Stimulated activated CD8-positive, alpha-beta memory T cell treated with anti-CD3 and anti-CD28 coated beads, Interleukin-4, amount 100 ng/mL, for 24 hours (primary cell): ENCODE results near the gene STX2.
"Not testable (repeated sequence)": the region's sequence is repeated elsewhere in the genome, so short reads cannot be mapped to it uniquely, and the experiment has no call there.

Experiments
- DNase-seq: peaks from one replicate; pipeline ENCODE4 v3.0.0-alpha.2; 2020; ENCODE audit warnings: low read depth

STX2 gene

DNA sequence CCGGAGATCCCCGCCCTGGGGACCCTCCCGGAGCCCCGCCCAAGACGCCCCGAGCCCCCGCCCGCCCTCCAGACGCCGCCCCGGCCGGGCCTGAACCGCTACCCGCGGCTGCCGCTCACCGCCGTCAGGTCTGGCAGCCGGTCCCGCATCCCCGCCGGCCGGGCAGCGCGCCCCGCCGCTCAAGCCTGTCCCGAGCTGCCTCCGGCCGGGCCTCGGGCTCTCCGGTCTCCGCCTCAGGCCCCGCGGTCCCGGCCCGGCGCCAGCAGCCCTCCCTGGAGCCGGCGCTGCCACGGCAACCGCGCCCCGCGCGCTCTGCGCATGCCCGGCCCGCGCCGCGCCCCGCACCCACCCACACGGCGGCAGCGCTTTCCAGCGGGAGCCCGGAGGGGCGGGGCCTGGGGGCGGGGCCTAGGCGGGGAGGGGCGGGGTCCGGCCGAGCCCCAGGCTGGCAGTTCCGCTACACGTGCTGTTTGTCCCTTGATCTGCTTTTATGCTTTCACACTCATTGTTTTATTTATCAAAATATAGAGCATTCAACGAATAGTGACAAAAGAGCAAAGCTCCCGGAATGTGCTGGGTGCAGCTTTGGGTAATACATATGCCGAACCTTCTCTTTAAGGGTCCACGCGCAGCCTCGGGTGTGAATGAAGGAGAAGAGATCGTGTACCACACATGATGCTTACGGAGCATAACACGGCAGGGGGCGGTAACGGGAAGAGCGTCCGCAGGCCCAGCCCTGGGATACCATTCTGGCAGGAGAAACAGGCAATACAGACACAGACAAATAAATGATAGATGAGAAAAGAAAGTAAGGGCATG lies at the start of gene STX2:
STX2 (minus strand) TSS at position 300 of the 819 bp plus-strand sequence; CDS start at position 149, 151 bp downstream.
- DNase-seq, result peak; percentile 85

DNA sequence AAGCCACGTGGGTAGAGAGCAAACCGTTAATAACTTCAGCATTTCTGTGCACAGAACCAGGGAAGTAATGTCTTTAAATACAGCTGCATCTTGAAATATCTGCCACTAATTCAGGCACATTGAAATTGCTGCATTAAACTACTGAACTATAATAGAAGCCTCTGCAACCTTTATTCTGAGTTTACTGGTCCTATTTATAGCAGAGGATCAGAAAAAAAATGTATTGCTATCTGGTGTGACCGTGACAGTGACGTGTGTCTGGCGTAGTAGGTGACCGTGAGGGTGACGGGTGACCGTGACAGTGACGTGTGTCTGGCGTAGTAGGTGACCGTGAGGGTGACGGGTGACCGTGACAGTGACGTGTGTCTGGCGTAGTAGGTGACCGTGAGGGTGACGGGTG lies 48.1 kb upstream of the STX2 start:
- DNase-seq, result not testable (repeated sequence)

DNA sequence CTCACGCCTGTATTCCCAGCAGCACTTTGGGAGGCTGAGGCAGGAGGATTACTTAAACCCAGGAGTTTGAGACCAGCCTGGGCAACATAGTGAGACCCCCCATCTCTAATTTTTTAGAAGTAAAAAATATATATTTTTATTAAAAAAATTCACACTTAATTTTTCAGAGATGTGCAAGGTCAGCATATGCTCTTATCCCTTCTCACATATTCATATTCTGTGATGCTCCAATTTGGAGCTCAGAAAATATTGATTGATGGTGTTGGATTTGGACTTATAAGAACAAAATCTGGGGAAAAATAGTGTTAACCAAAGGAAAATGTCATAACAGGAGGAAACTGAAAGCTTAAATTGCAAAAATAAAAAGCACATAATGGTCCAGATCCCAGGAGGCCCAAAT lies 42.5 kb upstream of the STX2 start:
- DNase-seq, result no peak

DNA sequence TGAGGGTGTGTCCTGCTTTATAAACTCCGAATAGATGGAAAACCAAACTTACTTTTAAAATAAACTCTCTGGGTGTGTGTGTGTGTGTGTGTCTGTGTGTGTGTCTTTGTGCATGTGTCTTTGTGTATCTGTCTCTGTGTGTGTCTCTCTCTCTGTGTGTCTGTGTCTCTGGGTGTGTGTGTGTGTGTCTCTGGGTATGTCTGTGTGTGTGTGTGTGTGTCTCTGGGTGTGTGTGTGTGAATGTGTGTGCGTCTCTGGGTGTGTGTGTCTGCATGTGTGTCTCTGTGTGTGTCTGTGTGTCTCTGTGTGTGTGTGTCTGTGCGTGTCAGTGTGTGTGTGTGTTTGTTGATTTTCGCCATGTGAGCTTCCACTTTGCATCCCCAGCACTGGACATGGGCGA lies 42.0 kb upstream of the STX2 start:
- DNase-seq, result no peak

DNA sequence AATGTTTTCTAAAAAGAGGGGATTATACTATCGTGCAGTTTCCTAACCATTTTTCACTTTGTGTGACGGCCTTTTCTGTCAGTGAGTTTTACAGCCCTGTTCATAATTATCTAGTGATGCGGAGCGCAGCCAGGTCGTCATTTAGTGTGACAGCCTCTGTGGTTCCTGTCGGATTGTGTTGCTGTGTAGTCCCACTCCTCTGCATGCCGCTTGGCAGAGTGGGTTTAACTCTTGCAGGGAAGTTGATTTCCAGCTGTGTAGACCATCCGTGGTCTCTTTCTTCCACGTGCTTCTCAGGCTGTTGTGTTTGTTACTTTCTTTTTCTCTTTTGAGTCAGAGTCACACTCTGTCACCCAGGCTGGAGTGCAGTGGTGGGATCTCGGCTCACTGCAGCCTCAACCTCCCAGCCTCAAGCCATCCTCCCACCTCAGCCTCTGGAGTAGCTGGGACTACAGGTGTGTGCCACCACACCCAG lies 41.4 kb upstream of the STX2 start:
- no peak for DNase-seq

DNA sequence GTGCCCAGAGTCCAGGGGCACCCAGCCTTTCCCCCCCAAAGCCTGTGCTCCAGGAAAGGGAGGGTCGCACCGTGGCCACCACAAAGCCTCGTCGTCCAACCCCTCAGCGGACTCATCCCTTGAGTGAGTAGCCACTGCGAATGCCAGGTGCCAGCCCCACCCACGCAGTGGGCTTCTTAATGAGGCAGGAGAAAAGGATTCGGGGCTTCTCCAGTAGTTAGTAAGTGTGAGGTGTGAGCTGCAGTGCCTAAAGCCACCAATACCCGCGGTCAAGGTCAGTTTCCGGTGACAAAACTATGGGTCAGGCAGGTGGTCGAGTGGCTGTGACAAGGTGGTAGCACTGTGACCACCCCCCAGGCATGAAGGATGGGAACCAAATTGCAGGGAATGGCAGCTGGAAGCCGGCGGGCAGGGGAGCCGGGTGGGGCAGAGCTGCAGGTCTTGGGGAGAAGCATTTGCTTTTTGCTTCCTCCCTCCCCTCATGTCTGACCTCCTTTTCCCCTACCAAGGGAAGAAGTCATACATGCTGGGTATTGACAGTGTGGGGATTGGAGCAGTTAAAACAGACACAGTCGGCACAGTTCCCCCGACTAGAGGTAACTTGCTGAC lies 40.8 kb upstream of the STX2 start:
- DNase-seq, result no peak

DNA sequence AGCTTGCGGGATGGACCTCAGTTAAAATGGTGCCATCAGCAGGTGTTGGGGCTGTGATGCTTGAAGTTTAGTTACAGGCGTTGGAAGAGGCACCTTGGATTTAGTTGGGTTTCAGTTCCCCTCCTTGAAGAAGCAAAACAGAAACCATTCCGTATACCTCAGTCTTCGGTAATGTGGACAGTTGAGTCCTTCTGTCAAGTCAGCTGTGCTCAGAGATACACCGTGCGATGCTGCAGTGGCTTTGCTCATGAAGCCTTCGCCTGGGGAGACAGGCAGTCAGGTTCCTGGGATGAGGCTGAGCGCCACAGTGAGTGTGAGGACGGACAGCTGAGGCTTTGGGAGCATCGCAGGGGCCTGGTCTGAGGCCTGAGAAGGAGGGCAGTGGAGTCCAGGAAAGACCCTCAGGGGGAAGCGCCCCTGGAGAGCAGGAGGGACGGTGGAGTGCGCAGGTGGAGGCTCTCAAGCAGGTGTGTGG lies 40.2 kb upstream of the STX2 start:
- no peak for DNase-seq

DNA sequence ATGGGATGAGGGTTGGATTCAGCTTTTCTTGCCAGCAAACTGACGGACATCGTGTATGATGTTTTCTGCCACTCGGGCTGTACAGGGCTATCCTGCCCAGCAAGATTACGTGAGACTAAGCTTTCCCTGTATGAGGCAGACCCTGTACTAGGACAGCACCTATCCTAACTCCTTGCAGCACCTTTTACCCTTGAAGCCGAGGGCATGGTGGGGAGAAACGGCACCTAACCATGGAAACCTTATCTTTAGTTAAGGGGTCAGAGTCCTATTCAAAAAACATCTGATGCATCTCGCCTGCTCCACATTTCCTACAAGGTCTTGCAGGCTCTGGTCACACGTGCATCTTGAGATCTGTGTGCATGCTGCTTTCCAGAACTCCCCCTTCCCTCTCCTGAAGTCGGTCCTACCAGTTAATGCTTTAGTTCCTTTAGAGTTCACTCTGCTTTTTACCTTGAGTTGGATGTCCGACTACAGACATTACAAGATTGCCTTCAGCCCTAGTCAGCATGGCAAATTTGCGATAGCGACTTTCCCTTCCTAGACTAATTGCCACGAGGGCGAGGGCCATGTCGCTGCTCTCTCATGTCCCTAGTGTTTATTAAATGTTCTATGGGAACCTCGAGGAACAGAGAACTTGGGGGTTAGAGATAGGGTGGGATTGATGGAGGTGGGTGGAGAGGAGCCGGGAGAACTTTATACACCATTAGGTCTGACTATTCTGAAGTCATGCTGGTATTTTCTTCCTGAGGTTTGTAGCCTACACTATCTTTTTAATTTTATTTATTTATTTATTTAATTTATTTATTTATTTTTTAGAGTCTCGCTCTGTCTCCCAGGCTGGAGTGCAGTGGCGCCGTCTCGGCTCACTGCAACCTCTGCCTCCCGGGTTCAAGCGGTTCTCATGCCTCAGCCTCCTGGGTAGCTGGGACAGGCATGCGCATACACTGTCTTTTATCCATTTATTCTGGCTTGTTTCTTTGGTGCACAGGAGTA lies 39.4 kb upstream of the STX2 start:
- no peak for DNase-seq

DNA sequence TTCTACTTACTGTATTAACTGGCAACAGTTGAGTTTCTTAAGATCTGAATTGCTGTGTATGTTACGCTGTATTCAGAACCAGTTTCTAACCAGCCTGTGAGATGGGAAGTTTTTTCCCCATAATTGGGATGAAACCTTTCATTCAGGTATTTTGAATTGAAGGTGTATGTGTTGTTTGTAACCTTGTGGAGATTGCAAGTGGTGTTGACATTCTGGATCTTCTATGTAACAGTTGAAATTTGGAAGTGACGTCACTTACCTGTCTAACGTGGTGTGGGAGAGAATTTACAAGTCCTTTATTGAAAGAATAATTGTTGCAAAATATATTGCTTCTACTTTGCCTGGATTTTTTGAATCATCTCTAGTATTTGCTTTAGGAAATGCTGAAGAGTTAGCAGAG lies 38.3 kb upstream of the STX2 start:
- DNase-seq, result no peak

DNA sequence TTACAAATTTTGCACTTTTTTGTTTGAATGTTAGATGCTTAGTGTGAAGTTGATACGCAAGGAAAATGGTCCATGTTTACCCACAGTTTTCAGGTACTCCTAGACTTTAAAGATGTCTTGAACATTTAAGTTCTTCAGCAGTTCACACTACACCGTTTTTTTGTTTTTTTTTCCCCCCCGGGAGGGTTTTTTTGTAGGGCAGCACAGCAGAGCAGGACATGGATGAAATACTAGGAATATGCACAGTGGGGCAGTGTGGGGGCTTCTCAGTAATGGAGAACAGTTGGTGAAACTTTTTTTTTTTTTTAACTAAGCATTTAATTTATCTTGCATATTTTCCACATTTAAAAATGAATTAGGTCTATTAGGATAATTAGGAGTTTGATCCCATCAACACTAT lies 37.7 kb upstream of the STX2 start:
- DNase-seq, result no peak

DNA sequence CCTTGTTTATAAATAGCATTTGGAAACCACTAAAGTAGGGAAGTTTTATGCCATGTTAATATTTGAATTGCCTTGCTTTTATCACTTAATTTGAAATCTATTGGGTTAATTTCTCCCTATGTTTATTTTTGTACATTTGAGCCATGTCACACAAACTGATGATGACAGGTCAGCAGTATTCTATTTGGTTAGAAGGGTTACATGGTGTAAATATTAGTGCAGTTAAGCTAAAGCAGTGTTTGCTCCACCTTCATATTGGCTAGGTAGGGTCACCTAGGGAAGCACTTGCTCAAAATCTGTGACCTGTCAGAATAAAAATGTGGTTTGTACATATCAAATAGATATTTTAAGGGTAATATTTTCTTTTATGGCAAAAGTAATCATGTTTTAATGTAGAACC lies 37.2 kb upstream of the STX2 start:
- DNase-seq, result no peak

DNA sequence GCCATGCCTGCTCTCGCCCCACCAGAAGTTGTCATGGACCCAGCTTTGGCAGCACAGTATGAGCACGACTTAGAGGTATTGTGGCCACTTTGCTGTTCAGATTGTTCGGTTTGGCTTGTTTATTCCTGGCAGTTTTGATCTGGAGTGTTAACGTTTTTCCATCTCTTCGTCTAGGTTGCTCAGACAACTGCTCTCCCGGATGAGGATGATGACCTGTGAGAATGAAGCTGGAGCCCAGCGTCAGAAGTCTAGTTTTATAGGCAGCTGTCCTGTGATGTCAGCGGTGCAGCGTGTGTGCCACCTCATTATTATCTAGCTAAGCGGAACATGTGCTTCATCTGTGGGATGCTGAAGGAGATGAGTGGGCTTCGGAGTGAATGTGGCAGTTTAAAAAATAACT lies 36.7 kb upstream of the STX2 start:
- not testable (repeated sequence) for DNase-seq

DNA sequence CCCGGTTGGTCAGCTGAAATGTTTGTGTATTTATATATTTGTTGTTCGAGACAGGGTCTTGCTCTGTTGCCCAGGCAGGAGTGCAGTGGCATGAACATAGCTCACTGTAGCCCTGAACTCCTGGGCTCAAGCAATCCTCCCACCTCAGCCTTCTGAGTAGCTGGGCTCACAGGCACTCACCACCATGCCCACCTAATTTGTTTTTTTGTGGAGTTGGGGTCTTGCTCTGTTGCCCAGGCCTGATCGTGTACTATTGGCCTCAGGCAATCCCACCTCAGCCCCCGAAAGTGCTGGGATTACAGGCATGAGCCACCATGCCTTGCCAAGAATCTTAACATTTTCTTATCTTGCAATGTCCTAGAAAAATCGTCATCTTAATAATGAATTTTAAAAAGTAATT lies 36.1 kb upstream of the STX2 start:
- no peak for DNase-seq

DNA sequence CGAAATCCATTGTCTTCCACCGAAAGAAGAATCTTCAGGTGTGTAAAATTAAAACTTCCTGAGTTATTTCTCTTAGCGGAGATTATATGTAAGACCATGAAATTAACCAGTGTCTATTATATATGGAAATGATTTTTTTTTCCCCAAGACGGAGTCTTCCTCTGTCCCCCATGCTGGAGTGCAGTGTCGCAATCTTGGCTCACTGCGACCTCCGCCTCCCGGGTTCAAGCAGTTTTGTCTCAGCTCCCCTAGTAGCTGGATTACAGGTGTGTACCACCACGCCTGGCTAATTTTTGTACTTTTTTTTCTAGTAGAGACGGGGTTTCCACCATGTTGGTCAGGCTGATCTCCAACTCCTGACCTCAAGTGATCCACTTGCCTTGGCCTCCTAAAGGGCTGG lies 35.6 kb upstream of the STX2 start:
- no peak for DNase-seq

DNA sequence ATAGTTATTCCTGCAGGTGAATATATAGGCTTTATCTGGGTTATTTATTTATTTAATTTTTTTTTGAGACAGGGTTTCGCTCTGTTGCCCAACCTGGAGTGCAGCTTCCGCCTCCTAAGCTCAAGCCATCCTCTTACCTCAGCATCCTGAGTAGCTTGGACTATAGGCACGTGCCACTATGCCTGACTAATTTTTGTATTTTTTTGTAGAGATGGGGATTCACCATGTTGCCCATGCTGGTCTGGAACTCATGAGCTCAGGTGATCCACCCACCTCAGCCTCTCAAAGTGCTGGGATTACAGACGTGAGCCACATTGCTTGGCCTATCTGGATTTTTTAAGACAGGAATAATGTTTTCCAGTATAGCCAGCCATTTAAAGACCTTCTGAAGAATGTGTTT lies 34.8 kb upstream of the STX2 start:
- DNase-seq, result no peak

DNA sequence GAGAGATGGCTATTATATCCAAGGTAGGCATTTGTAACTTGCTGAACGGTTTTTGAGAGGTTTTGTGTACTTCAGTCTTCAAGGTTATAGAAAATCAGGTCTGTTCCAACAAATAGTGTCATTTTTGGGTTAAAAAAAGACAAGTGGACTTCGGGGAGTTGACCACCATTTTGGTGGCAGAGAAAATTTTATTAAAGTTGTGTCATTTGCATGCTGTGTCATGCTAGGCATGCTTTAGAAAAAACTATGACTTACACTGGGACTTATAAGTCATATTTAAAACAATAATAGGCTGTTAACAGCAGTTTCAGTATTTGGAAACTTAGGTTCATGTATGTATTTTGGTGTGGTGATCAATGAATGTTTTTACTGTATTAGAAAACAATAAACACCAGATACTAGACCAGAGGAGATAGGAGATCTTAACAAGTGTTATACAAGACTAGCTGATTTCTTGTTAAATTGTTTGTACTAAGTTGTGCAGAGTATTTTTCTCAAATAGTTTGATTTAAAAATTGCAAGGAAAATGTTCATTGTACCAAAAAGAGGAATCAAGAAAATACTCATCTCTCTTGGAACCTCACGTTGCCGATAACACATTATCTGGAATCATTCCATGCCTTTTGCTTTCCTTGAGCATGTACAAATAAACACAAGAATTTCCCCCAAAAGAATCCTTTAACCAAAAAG lies 34.2 kb upstream of the STX2 start:
- no peak for DNase-seq

DNA sequence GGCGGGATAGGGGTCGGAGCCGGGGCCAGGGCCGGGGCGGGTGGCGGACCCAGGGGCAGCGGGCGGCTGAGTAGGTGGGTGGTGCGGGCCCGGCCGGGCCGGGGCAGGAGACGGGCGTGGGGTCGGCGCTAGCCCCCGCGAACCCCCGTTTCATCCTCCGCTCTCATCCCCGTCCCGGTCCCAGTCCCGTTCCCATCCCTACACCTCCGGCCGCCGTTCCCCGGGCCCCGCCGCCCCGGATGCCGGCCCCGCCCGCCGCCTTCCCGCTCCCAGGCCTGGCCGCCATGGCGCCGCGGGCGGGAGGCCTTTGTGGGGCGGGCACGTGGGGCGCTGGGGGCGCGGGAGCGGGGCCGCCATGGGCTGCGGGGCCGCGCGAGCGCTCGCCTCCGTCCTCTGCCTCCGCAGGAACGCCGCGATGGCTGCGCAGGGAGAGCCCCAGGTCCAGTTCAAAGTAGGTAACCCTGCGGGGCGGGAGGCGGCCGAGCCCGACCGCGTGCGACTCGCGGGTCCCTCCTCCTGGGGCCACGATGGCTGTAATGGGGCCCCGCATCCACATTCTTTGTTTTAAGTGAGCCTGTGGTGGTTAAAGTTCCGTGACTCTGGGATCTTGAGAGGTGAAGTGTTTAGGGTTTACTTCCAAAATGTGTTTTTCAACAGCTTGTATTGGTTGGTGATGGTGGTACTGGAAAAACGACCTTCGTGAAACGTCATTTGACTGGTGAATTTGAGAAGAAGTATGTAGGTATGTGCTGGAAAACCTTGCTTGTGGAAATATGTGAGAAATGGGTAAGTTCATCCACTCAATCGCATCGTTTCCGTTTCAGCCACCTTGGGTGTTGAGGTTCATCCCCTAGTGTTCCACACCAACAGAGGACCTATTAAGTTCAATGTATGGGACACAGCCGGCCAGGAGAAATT lies 33.4 kb upstream of the STX2 start:
- DNase-seq, result peak; percentile 23

DNA sequence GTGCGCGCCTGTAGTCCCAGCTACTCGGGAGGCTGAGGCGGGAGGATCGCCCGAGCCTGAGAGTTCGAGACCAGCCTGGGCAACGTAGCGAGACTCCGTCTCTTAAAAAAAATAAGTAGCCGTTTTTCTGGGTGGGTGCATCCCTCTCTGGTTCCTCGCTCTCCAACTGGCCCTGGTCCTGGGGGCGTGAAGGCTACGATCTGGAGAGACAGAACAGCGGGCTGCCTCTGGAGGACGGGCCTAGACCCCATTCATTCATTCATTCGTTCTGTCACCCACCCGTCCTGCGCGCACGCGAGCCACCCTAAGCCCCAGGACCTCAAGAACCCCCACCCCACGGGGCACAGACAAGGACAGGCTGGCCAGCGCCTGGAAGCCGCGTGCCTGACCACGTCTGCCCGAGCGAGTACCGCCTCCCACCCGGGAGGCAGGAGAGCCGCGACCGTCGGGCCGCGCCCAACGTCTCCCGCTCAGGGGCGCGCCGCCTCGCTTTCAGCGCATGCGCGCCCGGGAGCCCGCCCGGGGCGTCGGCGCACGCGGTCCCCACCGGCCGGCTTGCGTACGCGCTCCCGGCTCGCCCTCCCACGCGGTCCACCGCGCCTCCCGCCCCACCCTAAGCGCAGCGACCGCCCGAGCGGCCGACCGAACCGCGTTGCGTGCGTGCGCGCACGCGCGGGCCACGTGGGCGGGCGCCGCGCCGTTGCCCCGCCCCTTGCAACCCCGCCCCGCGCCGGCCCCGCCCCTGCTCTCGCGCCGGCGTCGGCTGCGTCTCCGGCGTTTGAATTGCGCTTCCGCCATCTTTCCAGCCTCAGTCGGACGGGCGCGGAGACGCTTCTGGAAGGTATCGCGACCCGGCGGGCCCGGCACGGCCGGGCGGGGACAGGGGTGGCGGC lies 32.5 kb upstream of the STX2 start, which contains the start of gene RAN:
RAN (plus strand) TSS at position 781 of the 893 bp plus-strand sequence. CDS start 528 bp downstream, outside the sequence.
- peak; percentile 89 for DNase-seq
